ENCODE data around the gene NFE2L3.

NFE2L3 gene

GRCh38 chr7:26227987-26228386, 76.0 kb downstream of the NFE2L3 start:
- ATAC-seq (ENCODE audit: insufficient read depth, low read depth) = no peak
- no peak for DNase-seq
- Histone ChIP-seq H3K36me3 (ENCODE audit: insufficient read depth, low read length) (no peaks in the 10 kb centered on the region), H2AFZ (ENCODE audit: low read depth, low read length) (no peak overlapping the region), H4K20me1 (ENCODE audit: insufficient read depth, low read length) (no peaks in the 10 kb centered on the region), H3K9me3 (ENCODE audit: insufficient read depth, low read length, severe bottlenecking) (no peaks in the 10 kb centered on the region), H3K27ac (ENCODE audit: low read length) (no peak overlapping the region), H3K4me2 (ENCODE audit: insufficient read depth, low read length) (no peak overlapping the region), H3K79me2 (ENCODE audit: insufficient read depth, low read length) (no peaks in the 10 kb centered on the region), H3K9ac (ENCODE audit: low read depth, low read length) (no peak overlapping the region), H3K27me3 (ENCODE audit: insufficient read depth, low read length, poor library complexity) (no peaks in the 10 kb centered on the region), H3K4me1 (ENCODE audit: insufficient read depth, low read length) (no peaks in the 10 kb centered on the region), H3K4me3 (ENCODE audit: low read depth in 1 of 2, low read length in 2 of 2) (no peak overlapping the region)
- no peak for TF ChIP-seq CTCF (IDR thresholded peaks at IDR 0.05; ENCODE audit: borderline replicate concordance, extremely low read depth, low read length, poor library complexity, severe bottlenecking)
- TF ChIP-seq EZH2 (IDR thresholded peaks at IDR 0.05; ENCODE audit: borderline replicate concordance, low read depth, low read length, severe bottlenecking) = no peak

- H4K20me1 ChIP-seq (ENCODE audit: insufficient read depth, low read length) = no peaks in the 10 kb centered on the region
- no peaks in the 10 kb centered on the region for H3K4me1 ChIP-seq (ENCODE audit: insufficient read depth, low read length)
- ATAC-seq (ENCODE audit: insufficient read depth, low read depth) (no peak), DNase-seq (no peak)
- H3K9ac ChIP-seq (ENCODE audit: low read depth, low read length) = no peak overlapping the region
- no peak overlapping the region for H2AFZ ChIP-seq (ENCODE audit: low read depth, low read length)
- no peaks in the 10 kb centered on the region for H3K9me3 ChIP-seq (ENCODE audit: insufficient read depth, low read length, severe bottlenecking)
- TF ChIP-seq CTCF (IDR thresholded peaks at IDR 0.05; ENCODE audit: borderline replicate concordance, extremely low read depth, low read length, poor library complexity, severe bottlenecking) = peak; percentile 9
- TF ChIP-seq EZH2 (IDR thresholded peaks at IDR 0.05; ENCODE audit: borderline replicate concordance, low read depth, low read length, severe bottlenecking) = no peak
- H3K27ac ChIP-seq (ENCODE audit: low read length) = no peak overlapping the region
- no peaks in the 10 kb centered on the region for H3K36me3 ChIP-seq (ENCODE audit: insufficient read depth, low read length)
- H3K27me3 ChIP-seq (ENCODE audit: insufficient read depth, low read length, poor library complexity) = no peaks in the 10 kb centered on the region
- no peaks in the 10 kb centered on the region for H3K79me2 ChIP-seq (ENCODE audit: insufficient read depth, low read length)
- H3K4me2 ChIP-seq (ENCODE audit: insufficient read depth, low read length) = no peak overlapping the region
- no peak overlapping the region for H3K4me3 ChIP-seq (ENCODE audit: low read depth in 1 of 2, low read length in 2 of 2)
Measured at GRCh38 chr7:26233902-26234511, 82.0 kb downstream of the NFE2L3 start.

Measured in DND-41 (cell line).